HG03575 (cell line): ENCODE results near the gene LAMC3.
"Not testable (repeated sequence)": the region's sequence is repeated elsewhere in the genome, so short reads cannot be mapped to it uniquely, and the experiment has no call there.

Source experiments
- ATAC-seq: cut with Tn5 transposase; IDR thresholded peaks from one replicate; pipeline ENCODE4 v1.9.1; 2021; ENCODE audit not compliant: unreplicated experiment, insufficient number of reproducible peaks, low FRiP score; ENCODE audit errors: extremely low read depth

The LAMC3 gene

DNA sequence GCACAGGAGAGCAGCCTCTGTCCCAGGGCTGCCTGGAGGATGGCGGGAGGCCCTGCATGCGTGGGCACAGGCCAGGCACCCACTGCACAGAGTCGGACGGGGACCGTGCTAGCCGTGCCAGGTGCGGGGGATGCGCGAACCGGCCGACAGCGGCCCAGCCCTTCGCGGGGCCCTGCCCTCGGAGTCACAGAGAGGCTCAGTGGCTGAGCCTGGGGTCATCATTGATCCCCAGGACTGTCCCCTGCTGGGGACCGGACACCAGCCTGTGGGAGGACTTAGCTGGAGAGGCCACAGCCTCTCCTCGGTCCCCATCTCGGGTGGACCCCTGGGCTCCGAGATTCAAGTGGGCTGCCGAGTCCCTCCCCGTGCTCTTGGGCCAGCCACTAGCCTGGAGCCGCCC, 19.1 kb upstream of the LAMC3 start:
- ATAC-seq, result no peak

- no peak for ATAC-seq
These were observed 18.5 kb upstream of the LAMC3 start for GRCh38 chr9:130990306-130990977.

DNA sequence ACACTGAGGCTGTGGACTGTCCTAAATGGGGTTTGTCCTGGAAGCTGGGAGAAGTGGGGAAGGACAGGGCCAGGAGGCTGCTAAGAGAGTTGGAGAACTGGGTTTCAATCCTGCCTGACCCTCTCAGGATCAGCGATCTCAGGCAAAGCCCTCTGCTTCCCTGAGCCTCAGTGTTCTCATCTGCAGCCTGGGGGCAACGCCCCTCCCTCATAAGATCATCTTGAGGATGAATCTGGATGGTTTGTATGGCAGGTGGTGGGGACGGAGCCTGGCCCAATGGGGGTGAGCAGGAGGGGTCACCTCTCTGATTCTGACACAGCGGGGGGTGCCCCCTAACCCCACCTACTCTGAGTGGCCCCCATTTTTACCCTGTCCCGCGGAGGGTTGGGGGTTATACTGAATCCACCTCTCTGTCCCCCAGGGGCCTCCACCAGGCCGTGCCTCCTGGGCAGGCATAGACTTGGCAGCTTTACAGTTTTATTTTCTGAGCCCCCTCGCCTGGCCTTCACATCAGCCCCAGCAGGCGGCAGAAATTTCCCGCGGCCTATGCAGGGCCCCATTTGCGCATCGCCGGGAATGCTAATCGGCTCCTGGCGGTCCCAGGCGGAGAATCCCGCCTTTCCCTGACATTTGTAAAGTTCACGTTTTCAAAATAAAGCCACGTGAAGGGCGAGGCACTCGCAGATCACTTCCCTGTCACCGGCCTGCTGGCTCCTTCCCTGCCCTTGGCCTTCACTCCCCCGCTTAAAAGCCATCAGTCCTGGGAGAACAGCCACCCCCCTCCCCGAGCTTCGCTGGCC, 17.8 kb upstream of the LAMC3 start:
- no peak for ATAC-seq

GRCh38 chr9:130991778-130992681, 16.9 kb upstream of the LAMC3 start:
- ATAC-seq, result no peak

DNA sequence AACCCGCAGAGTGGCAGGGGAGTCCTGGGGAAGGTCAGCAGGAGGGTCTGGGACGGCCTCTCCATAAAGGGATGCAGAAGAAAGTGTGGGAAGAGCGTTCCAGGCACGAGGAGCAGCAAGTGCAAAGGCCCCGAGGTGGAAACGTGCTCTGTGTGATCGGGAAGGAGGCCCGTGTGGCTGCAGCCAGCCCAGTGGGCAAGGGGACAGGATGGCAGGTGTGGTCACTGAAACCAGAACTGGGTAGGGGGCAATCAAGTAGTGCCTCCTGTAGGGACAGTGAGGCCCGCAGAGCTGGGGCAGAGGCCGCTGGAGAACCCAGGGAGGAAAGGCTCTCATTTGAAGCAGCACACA, 16.3 kb upstream of the LAMC3 start:
- no peak for ATAC-seq

GRCh38 chr9:130993303-130994030, 15.5 kb upstream of the LAMC3 start:
- no peak for ATAC-seq

- ATAC-seq, result no peak
These were observed 14.6 kb upstream of the LAMC3 start for GRCh38 chr9:130994135-130995085.

- ATAC-seq, result no peak
These were observed 13.6 kb upstream of the LAMC3 start for GRCh38 chr9:130995086-130996011.

GRCh38 chr9:130996205-130996604, 12.8 kb upstream of the LAMC3 start:
- no peak for ATAC-seq

DNA sequence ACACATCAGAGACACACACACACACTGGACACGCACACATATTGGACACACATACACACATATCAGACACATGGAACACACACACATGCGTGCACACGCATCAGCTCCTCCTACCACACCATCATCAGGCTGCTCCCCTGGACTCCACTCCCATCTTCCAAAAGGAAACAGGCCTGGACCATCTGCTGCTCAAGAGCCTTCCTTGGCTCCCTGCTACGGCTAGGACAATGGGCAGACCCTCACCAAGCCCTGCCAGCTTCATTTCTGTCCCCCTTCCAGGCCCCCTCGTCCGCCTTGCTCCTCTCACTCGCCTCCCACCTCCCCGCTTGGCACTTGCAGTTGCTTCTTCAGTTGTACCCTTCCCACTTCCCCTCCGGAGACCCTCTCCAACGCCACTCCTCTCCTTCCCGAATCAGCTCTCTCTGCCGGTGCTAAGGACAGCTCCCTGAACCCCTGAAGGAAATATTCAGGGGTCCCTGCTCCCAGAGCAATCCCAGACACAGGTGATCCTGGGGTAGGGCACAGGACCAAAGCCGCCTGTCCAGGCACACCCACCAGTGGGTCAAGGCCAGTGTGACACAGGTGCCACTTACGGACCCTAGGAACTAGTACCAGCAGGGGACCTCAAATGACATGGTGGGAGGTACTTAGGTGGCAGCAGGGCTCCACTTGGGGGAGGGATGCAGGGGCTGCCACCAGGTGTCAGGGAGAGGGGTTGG, 12.1 kb upstream of the LAMC3 start:
- ATAC-seq, result no peak

DNA sequence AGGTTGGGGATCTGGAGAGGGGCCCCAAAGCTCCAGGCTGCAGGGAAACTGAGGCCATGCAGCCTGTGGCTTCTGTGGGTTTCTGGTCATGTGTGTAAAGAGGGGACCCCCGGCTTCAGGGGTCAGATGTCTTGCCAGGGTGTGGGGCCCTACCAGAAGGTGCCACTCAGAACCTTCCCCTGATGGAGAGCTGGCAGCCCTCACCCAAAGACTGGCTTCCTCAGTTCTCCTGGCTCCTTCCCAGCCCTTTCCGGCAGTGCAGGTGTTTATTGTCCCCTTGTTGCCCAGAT, 11.6 kb upstream of the LAMC3 start:
- no peak for ATAC-seq

GRCh38 chr9:130997925-130998596, 10.9 kb upstream of the LAMC3 start:
- no peak for ATAC-seq

- ATAC-seq, result no peak
These were observed 10.3 kb upstream of the LAMC3 start for GRCh38 chr9:130998597-130999244.

DNA sequence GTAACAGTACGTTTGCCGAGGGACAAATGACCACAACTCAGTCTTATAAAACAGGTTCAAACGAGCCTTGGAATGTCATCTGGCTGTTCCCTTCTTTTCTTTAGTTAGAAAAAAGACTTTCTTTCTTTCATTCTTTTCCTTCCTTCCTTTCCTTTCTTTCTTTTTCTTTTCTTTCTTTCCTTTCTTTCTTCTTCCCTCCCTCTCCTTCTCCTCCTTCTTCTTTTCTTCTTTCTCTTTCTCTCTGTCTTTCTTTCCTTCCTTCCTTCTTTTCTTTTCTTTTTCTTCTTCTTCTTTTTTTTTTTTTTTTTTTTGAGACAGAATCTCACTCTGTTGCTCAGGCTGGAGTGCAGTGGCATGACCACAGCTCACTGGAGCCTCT, 9.7 kb upstream of the LAMC3 start:
- ATAC-seq, result no peak

DNA sequence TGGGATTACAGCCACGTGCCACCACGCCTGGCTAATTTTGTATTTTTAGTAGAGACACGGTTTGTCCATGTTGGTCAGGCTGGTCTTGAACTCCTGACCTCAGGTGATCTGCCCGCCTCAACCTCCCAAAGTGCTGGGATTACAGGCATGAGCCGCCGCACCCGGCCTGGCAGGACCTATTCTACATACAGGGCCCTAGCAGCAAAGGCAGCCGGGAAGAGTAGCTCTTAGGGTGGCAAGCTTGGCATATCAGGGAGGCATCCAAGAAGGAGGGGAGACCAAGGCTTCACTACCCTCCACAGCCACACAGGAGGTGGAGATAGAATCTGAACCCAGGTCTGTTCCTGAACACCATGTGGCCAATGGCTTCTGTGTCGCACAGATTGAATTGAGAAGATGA, 8.4 kb upstream of the LAMC3 start:
- ATAC-seq, result not testable (repeated sequence)

GRCh38 chr9:131001021-131001420, 8.0 kb upstream of the LAMC3 start:
- no peak for ATAC-seq
